Erythroblast (primary cell): ENCODE results near the gene CUTC.

Source experiments
- GATA1 ChIP-seq: IDR thresholded peaks from 2 replicates; pipeline ENCODE4 v1.6.1; 2011; ENCODE audit warnings: low read depth, mild to moderate bottlenecking, control low read depth, low read length, moderate library complexity
- POLR2A ChIP-seq: IDR thresholded peaks from 2 replicates; pipeline ENCODE4 v1.6.1; 2011; ENCODE audit warnings: mild to moderate bottlenecking, low read length

DNA sequence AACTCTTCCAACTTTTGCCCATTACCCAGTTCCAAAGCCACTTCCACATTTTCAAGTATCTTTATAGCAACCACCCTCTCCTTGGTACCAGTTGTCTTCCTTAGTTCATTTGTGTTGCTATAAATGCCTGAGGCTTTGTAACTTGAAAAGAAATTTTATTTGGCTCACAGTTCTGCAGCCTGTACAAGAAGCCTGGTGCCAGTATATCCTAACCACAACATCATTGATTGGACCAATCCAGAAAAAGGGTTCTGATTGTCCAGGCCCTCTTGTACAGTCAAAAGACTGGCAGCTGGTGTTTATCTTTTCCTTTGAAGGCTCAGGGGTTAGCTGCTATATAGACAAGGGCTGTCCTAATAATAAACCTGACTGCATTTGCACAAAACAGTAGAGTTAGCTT is 29.3 kb downstream of the CUTC start:
- TF ChIP-seq POLR2A (no peak), GATA1 (no peak)
